ENCODE data around the gene ZSWIM8.

- TF ChIP-seq EZH2 (IDR thresholded peaks at IDR 0.05; ENCODE audit: insufficient read depth, poor library complexity, severe bottlenecking) = no peak
- no peak for TF ChIP-seq EZH2phosphoT487 (IDR thresholded peaks at IDR 0.05; ENCODE audit: insufficient read depth, low read depth)
These were observed 65.6 kb downstream of the ZSWIM8 start for GRCh38 chr10:73850863-73851461.
